Activated T-cell treated with anti-CD3 and anti-CD28 coated beads for 48 hours (primary cell): ENCODE data around the gene ADAMTS15.

Experiments
- DNase-seq: peaks from one replicate; pipeline ENCODE4 v3.0.0-alpha.2; 2020; ENCODE audit warnings: low read depth

The ADAMTS15 gene

DNA sequence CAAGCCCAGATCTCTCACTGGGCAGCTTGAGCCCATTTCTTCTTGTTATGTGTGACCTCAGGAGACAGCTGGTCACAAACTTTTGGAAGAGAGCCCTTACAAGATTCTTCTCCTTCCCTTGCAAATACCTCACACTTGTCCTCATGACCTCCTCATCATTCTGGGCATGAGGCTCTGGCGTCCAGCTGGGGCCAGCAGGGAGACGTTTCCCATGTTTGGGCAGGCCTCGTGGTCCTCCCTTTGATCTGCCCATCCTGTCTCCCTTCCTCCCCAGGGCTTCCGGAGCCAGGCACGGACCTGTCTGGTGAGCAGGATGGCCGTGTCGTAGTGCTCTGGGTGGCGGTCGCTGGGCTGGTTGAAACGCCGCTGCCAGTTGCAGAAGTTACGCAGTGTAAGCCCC is 29.7 kb upstream of the ADAMTS15 start:
- DNase-seq: no peak

DNA sequence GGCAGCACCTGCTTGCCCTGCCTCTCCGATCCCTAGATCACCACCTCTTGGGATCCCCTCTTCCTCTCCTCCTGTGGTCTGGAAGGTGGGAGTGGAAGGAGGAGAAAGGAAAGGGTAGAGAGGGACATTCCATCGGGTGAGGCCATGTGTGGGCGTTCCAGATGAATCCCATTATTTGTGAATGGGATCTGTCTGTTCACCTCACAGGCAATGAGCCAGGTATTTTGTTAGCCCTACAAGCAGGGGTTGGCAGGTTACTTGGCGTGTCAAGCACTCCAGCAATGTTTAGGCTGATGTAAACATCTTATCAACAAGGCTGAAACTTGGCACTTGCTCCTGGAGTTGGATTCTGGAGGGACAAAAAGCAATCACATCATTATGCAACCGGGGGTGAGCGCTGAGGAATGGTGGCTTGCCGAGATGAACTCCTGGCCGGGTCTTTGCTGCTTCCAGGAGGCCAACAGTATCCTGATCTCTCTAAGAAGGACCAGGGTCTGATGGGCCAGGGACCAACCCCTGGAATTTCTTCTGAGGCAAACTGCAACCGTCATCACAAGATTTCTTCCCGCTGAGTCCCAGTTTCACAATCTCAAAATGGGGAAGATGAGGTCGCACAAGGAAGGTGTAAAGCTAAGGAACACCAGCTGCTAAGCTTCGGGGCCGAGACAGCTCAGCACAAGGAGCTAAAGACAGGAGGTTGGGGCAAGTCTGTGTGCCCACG is 27.8 kb upstream of the ADAMTS15 start:
- no peak for DNase-seq

DNA sequence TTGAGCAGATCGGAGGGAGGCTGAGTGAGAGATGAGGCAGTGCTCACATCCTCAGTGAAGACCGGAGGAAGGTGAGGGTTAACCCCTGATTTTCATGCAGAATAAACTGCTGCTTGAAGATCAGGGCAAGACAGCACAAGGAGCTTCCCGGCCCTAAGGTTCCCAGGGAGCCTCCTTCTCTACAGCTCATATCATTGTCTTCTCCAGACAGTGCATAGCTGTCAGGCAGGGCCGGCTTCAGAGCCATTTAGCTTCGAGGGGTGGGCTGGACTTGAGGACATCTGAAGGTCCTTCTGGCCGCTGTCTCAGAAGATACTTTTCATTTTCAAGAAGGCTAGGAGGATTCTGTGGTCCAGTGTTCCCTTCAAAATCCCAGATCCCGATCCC is 27.3 kb upstream of the ADAMTS15 start:
- DNase-seq: no peak

DNA sequence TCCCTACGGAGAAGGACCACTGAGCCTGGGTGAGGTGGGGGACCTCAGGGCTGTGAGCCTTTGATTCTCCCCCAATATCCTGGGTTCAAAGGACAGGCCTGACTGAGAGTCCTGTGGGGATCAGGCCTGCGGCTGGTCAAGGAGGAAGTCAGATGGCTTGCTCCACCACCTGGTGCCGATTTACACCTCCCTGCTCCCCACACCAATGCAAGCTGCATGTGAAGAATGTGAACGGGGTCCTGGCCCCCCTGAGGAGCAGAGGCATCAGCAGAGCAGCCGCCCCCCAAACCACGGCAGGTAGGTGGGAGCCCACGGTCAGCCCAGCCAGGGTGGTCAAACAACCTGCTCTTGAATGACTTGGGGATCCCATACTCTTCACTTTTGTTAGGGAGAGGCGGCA is 26.7 kb upstream of the ADAMTS15 start:
- no peak for DNase-seq

DNA sequence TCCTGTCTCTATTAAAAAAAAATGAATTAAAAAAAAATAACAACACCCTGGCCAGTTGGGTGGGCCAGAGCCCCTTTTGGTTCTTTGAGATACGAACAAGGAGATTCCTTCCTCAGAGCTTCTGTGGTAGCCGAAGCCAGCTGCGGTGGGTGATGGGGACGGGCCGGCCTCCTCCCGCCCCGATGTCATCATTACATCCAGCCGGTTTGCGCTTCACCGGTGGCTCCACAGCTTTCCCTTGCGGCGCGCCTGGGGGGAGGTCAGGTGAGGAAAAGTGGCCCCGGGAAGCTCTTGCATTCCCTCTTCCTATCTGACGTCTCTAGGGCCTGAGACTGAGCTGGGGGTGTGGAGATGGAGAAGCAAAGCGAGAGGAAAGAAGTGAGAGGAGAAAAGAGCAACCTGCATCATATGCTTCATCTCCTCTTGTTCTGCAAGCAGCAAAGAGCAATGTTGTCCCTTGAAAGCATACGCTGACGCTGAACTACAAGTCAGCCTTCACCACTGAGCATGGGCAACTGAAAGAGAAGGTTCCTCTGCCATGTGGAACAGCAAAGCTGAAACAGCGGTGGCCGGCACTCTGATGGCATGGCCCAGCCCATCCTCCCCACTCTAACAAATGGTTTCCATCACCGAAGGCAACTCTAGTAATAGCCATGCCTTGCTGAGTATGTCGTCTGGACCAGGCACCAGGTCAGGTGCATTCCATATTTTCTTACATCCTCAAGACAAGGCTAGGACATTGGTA is 26.0 kb upstream of the ADAMTS15 start:
- no peak for DNase-seq

DNA sequence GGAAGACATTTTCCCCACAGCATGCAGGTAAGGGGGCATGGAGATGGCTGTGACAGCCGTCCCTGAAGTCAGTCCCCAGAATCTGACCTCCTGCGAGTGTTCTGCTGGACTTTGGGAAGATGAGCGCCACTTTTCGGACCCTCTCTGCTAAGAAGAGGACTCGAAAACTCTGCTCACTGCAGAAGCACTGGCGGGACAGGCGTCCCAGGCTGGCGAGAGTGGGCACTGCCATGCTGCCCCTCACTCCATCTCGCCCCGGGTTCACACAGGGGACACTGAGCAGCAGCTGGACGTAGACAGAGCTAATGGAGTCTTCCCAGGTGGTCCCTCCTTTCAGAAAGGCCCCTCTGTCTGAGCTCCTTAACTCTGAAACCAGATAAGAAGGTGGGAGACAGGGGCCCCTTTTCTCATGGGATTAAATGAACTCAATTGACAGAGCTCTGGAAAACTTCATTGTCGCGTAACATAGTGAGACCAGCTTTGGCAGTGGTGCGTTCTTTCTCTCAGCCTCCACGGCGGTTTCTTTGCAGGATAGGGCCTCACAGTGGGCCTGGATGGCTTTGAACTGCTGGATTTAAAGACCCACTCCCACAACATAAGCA is 24.8 kb upstream of the ADAMTS15 start:
- no peak for DNase-seq

DNA sequence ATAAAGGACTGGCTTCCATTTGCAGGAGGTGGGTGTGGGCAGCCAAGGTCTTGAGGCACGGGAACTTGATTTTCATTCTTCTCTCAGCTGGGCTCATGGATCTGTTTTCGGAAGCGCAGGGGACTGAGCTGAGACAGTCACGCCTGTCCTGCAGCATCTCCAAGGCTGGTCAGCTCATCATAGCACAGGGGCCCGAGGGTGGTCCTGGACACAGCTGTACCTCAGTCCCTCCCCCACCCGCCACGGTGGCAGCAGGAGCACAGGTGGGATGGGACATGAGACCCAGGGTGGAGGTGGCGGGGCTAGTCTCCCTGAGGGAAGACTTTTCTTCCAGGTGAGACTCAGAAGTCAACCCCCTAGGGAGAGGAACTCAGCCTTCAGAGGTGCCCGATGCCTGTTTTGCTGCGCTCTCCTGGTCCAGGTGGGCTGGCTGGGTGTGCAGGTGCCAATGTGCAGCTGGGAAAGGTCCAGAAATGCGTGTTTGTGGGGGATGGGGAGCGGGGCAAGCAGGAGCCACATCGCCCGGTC is 23.8 kb upstream of the ADAMTS15 start:
- no peak for DNase-seq

DNA sequence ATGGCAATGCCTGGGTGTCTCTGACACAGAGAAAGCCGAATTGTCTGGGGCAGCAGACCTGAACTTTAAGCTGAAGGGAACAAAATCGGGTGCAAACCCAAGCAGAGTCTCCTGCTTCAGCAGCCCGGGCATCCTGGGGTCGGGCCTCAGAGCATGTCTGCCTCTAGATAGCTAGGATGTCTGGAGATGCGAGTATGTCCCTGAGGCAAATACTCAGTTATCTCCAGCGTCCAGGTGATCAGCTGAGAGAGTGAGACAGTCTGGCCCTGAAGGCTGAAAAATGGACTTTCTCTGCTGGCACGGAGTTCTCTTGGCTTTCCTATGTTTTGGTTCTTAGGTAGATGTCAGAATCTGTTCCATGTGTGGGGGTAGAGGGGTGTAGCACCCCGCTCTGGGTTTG is 23.3 kb upstream of the ADAMTS15 start:
- no peak for DNase-seq

DNA sequence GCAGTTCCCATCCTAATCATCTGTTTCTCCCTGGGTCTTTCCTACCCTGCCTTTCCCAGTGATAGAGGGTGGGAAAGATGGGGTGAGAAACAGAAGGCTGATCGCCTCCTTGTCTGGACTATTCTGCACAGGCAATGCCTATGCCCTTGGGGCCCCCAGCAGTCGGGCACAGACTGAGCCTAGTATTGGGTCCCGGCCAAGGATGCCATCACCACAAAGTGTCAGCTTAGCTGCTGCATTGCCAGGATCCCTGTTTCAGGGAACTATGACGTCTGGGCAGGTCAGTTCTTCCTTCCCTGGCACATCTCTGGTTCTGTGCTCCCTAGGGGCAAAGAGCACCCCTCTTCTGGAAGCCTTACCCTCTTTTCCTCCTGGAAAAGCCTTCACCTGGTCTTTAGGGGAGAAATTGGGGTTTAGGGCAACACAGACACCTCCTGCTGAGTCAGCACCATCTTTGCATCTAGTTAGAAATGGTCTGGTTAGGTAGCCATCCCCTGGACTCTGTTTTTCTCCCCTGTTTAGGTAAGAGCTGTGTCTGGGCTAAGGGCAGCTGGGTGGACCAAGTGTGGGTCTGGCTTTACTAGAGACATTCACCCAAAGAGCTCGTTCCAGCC is 22.1 kb upstream of the ADAMTS15 start:
- DNase-seq: no peak

DNA sequence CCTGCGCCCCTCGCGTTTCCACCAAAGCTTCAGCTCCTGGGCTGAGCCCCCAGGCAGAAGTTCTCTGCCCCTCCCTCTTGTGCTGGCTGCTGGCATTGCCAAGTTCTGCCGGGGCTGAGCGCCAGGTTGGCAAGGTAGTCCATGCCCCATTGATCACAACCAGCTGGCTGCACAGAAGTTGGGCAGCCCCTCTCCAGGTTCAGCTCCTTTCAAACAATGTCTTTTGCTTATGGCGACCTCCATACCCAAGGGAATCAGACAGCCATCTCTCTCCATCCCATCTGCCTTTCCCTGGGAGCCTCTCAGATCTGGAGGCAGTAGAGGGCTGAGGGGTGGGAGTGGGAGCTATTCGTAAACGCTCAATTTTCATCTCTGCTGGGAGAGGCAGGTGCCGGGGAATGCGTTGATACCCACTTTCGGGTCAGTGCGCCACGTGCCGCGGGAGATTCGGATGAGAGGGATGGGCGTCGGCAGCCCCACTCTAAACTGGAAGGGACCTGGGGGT is 21.6 kb upstream of the ADAMTS15 start:
- no peak for DNase-seq

DNA sequence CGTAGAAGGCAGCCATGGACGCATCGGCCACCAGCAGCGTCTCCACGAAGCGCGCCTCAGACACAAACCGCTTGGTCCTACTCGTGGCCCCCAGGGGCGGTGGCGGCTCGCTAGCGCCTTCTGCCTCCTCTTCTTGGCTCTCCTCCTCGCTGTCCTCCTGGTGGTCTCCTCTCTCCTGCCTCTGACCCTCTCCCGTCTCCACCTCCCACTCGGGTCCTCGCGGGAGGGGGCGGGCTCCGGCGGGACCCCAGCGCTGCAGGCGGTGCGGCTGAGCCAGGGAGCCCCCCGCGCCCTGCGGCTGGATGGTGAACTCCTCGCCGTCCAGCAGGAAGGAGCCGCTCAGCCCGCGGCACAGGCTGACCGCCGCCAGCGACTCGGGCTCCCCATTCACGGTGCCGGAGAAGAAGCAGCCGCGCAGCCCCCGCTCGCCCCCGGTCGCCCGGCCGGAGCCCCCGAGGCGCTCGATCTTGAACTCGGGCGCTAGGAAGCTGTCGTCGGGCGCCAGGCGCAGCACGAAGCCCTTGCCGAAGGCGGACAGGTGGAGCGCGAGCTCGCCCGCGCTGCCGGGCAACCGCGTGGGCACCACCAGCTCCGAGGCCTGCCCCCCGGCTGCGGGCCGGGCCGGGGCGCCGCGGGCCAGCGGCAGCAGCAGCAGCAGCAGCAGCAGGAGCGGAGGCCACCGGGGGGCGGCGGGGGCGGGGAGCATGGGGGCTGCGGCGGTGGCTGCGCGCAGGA is 20.7 kb upstream of the ADAMTS15 start:
- DNase-seq: no peak

DNA sequence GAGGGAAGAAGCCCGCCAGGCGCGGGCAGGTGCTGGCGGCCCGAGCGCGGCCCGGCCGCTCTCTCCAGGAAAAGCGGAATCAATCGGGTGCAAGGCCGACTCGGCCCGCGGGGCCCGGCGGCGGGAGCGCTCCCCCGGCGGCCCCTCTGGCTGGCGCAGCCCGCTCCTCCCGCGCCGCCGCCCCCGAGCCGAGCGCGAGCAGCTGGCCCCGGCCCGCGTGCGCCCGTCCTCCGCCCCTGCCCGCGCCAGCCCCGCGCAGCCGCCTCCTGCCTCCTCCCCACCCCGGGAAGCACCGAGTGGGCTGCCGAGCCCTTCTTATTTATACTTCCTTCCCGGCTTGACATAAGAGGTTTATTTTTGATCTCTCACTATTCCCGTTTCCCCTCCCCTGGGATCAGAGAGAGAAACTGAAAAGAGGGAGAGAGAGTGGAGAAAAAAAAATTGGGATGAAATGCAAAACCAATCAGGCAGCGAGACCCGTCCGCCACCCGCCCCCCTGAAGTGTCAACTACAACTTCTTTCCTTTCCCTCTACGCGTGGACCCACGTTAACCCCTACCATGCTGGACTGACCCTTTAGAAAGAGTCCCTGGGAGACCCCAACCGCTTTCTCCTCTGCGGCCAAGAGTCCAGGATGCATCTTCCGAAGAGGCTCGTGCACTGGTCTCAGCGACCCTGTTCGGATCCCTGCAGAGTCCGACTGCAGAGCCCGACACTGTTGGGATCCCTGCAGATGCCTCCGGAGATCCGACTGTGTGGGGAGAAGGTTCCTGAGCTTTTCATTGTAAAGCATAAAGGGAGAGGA is 19.9 kb upstream of the ADAMTS15 start, which contains the start of gene ADAMTS8:
TSS of gene ADAMTS8 (minus strand) at position 294 of the 804 bp plus-strand sequence. CDS start 323 bp downstream, outside the sequence.
- no peak for DNase-seq

DNA sequence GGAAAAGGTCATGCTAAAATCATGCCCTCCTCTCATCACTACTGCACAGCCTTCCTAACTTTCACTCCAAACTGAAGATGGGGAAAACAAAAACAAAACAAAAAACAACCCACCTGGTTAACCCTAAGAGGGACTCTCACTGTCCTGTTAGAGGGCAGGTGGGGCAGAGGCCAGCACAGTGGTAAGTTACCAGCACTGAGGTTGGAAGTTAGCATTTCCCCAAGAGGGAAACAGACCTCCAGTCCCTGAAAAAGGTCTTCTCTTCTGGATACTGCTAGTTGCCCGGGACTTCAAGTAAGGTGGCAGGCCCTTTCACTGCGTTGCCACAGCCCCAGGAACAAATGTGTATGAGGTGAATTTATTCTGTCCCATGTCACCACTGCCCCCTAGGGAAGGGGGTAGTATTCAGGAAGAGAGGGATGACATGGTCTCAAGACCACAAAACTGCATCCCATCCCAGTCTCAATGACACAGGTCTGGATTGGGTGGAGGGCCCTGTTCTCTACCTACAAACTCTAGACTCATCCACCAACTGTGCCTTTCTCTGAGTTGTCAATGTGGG is 19.2 kb upstream of the ADAMTS15 start:
- DNase-seq: no peak

DNA sequence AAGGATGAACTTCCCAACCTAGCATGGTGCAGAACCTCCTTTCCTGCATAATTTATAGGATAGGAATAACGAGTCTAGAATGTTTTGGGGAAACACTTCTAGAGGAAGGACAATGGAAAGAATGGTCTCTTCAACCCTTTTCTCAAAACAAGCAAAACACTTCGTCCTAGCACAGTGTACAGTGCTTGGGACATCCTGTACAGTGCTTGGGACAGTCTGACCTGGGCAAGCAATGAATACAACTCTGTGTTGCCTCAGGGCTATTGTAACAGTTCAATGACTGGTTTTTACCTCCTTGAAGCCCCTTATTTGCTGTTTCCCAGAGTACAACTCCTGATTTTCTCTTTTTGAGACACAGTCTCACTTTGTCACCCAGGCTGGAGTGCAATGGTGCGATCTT is 18.5 kb upstream of the ADAMTS15 start:
- no peak for DNase-seq

DNA sequence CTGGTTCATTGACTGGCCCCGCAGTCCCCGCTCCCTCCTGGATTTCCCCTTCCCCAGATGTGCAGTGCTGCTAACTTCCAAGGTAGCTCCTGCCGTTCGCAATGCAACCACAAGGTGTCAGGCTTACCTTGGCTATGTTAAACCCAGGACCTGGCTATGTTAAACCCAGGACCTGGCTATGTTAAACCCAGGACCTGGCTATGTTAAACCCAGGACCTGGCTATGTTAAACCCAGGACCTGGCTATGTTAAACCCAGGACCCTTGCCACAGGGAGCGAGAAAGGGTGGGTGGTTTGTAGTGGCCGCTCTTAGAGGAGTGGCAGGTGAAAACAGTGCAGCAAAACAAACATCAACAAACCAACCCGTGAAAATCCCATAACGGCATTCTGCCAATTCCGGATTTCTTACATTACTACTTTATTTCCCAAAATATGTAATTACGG is 17.1 kb upstream of the ADAMTS15 start:
- peak; percentile 51 for DNase-seq

DNA sequence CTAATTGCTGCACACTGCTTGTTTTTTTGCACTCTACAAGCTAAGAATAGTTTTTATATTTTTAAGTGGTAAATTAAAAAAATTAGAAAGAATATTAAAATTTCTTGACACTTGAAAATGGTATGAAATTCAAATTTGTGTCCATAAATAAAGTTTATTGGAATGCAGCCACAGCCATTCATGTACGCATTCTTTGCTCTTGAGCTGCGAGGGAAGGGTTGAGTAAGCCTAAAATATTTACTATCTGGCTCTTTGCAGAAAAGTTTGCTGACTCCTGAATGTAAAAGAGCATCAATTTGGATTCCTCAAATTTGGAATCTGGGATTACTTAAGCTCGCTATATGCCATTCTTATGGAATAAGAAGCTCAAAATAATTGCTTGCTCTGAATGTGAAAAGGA is 16.6 kb upstream of the ADAMTS15 start:
- DNase-seq: no peak

DNA sequence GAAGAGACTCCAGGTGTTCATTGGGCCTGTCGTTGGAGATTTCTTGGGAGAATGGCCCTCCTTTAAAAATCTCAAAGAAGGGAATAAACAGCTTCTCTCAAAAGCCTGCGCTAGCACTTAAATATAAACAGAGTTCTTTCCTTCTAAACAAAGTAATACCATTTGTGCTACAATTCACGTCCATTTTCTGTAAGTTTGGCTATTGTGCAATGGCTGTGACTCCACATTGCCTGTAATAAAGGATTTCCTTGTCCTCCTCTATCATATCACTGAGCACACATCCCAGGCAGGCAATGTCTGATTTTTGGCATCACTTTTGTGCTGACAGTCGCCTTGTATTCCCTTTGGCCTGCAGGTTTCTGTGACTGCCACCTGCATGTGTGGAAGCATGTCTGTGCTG is 15.1 kb upstream of the ADAMTS15 start:
- DNase-seq: no peak

DNA sequence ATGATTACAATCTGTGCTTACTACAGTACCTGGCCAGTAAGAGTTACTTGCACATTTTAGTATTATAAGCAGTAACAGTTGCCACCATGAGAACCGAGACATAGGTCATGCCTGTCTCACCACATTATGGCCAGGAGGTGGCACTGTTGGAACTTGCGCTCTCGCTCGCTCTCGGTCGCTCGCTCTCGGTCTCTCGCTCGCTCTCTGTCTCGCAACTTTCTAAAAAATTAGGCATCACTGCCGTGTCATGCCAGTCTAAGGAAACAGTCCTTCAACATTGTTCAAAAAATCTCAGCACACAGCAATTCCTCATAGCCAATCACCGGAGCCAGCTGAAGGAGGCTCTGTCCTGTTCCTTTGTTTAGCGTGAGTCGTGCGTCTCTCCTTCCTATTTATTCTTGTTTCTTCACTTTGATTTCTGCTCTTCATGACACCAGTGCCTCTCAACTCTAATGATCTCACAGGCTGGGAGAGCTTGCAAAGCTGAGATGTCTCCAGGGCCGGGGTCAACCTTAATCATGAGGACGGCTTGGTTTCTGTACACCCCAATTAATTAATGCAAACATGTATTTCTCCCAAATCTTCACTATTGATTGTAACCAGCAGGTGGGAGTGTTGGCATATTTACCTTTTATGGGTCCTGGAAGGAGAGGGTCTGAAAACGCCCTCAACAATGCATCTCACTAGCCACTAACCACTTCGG is 13.8 kb upstream of the ADAMTS15 start:
- DNase-seq: peak; percentile 38

DNA sequence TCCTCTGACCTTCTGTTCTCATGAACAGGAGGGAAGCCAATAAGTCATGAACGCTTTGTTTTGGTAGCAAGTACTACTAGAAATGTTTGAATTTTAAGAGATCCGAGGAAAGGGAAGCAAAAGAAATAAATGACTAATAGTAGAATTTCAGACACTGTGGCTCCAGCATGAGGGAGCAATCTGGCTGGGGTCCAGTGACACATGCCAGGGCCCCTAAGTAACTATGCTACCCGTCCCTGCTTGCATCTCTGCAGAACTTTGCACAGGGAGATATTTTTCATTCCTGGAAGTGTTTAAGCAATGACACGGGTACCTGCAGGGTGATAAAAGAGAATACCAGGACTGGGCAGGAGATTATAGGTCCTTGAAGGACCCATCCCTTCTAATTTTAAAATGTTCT is 12.8 kb upstream of the ADAMTS15 start:
- no peak for DNase-seq

DNA sequence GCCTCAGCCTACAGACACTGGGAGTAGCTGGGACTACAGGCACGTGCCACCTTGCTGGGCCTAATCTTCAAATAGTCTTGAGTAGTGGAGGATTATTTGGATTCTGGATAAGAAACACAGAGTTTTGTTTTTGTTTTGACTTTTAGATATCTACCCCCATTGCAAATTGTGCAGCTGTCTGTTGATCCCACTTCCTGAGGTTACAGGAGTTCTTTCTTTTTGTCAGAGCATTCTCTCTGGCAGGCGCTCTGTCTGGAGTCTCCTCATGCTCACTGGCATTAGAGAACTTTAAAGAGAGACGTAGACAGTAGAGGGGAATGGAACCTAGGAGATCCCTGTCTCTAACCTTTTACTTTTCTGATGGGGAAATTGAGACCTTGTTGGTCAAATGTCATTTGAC is 12.3 kb upstream of the ADAMTS15 start:
- no peak for DNase-seq
